ENCODE measurements around the gene KRTAP5-5.
A peak's percentile ranks its signal among the peaks of the same experiment; 100 is the strongest.

The KRTAP5-5 gene

DNA sequence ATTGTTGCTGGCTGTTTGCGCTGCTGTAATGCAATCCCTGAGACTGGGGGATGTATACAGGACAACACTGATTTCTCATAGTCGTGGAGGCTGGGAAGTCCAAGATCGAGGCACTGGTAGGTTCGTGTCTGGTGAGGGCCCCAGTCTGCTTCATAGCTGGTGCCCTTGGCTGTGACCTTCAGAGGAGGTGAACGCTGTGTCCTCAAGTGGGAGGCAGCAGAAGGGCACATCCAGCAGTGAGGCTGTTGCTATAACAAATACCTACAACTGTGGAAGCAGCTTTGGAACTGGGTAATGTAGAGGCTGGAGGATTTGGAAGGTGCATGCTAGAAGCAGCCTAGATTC is 21.3 kb downstream of the KRTAP5-5 start:
- Histone ChIP-seq H4K20me1 (no peaks in the 10 kb centered on the region; the same call in 1 of the 2 replicates), H3K9ac (no peak overlapping the region), H3K4me3 (no peak overlapping the region), H3K36me3 (no peaks in the 10 kb centered on the region), H3K4me1 (peaks cover 32% of the 10 kb centered on the region), H3K9me3 (no peaks in the 10 kb centered on the region), H3K4me2 (no peak overlapping the region), H3K27ac (no peak overlapping the region), H3K27me3 (no peaks in the 10 kb centered on the region)
- no peak for TF ChIP-seq Cebpa-rat (IDR thresholded peaks at IDR 0.05)

DNA sequence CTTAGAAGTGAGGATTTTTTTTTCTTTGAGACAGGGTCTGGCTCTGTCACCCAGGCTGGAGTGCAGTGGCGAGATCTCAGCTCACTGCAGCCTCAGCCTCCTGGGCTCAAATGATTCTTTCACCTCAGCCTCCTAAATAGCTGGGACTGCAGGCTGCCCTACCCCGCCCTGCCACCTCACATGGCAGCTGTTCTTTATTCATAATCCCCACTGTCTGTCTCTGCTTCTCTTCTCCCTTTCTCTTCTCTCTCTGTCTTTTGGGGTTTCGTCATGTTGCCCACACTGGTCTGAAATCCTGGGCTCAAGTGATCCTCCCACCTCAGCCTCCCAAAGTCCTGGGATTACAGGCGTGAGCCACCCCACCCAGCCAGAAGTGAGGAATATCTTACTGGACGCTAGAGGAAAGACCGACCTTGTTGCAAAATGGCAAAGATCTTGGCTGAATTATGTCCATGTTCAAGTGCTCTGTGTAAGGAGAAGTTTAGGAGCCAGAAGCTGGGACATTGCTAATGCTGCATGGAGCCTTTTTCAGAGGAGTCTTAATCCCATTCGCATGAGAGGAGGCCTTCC is 21.9 kb downstream of the KRTAP5-5 start:
- Histone ChIP-seq H3K27me3 (no peaks in the 10 kb centered on the region), H3K4me2 (no peak overlapping the region), H3K4me3 (no peak overlapping the region), H3K4me1 (peaks cover 38% of the 10 kb centered on the region), H4K20me1 (no peaks in the 10 kb centered on the region; the same call in 1 of the 2 replicates), H3K9ac (no peak overlapping the region), H3K9me3 (no peaks in the 10 kb centered on the region), H3K27ac (no peak overlapping the region), H3K36me3 (no peaks in the 10 kb centered on the region)
- no peak for TF ChIP-seq Cebpa-rat (IDR thresholded peaks at IDR 0.05)

DNA sequence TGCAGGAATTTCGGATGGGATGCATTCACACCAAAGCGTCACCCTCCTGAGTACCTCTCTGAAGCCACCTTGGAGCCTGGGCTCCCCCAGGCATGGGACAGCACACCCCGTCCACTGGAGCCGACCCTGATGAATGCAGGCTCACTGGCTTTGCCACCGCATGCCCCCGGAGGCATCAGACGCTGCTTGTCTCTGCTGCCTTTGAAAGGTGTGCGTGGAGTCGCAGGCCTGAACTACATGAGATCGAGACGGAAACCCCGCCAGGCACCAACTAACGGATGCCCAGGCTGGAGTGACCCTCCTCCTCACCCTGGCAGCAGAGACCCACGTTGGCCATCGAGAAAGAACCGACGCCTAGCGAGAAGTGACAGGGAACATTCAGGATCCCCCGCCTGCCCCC is 22.5 kb downstream of the KRTAP5-5 start:
- Histone ChIP-seq H3K4me3 (no peak overlapping the region), H4K20me1 (no peaks in the 10 kb centered on the region; the same call in 1 of the 2 replicates), H3K4me2 (no peak overlapping the region), H3K9ac (no peak overlapping the region), H3K27me3 (no peaks in the 10 kb centered on the region), H3K9me3 (no peaks in the 10 kb centered on the region), H3K27ac (no peak overlapping the region), H3K36me3 (no peaks in the 10 kb centered on the region), H3K4me1 (peaks cover 41% of the 10 kb centered on the region)
- no peak for TF ChIP-seq Cebpa-rat (IDR thresholded peaks at IDR 0.05)

DNA sequence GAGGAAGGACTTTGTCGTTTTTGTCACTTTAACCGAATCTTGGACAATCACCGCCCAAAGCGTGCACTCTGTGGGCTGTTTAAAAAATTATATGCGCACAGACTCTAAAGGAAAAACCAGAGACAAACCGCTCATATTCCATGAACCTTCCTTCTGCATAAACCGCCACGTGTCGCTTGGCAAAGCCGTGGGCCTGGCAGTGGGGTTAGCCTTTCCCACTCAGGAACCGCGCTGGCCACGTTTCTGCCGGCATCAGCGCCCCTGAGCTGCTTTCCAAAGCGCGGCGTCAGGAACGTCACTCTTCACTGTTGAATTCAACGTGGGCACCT is 22.8 kb downstream of the KRTAP5-5 start:
- H3K27ac ChIP-seq: no peak overlapping the region
- H3K9ac ChIP-seq: no peak overlapping the region
- no peaks in the 10 kb centered on the region for H3K36me3 ChIP-seq
- H3K4me3 ChIP-seq: no peak overlapping the region
- peaks cover 45% of the 10 kb centered on the region for H3K4me1 ChIP-seq
- no peaks in the 10 kb centered on the region for H3K27me3 ChIP-seq
- H3K4me2 ChIP-seq: no peak overlapping the region
- no peak for TF ChIP-seq Cebpa-rat (IDR thresholded peaks at IDR 0.05)
- H3K9me3 ChIP-seq: no peaks in the 10 kb centered on the region
- H4K20me1 ChIP-seq: no peaks in the 10 kb centered on the region; the same call in 1 of the 2 replicates

DNA sequence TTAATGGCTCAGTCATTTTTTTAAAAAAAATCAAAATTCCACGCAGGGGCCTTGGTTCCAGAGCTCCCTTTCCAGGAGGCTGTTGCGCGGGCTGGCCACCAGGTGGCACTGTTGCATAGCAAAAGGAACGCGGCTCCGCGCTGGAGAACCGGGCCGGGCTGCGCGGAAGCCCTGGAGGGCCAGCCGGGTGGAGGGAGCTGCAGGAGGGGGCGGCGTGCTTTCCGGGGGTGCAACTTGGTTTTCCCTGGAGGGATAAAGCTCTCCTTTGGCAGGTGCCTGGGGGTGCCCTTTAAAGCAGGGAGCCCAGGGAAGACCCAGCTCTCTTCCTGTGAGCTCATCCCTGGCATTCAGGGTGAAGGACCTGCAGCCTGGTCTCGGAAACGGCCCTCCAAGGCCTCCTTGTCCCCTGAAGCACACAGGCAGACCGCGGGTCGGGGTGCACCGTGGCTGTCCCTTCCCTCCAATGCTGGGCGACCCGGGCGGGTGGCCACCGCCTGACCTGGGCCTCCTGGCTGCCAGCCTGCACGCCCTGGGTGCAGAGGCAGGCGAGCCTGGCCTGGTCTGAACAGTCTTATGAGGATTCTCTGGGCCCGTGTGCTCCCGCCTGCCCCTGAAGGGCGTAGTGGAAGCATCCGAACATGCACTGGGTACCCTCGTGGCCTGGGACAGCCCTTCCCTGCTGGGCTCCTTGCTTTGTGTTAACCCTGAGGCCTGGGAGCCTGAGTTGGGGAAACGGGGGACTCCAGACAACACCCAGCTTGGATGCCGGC is 23.4 kb downstream of the KRTAP5-5 start:
- no peak overlapping the region for H3K9ac ChIP-seq
- no peaks in the 10 kb centered on the region for H3K36me3 ChIP-seq
- H3K4me3 ChIP-seq: no peak overlapping the region
- TF ChIP-seq Cebpa-rat (IDR thresholded peaks at IDR 0.05): no peak
- no peak overlapping the region for H3K27ac ChIP-seq
- no peaks in the 10 kb centered on the region for H3K27me3 ChIP-seq
- peak overlapping the region; percentile 71 for H3K4me2 ChIP-seq
- peaks cover 50% of the 10 kb centered on the region for H3K4me1 ChIP-seq
- H3K9me3 ChIP-seq: no peaks in the 10 kb centered on the region
- no peaks in the 10 kb centered on the region; the same call in 1 of the 2 replicates for H4K20me1 ChIP-seq

DNA sequence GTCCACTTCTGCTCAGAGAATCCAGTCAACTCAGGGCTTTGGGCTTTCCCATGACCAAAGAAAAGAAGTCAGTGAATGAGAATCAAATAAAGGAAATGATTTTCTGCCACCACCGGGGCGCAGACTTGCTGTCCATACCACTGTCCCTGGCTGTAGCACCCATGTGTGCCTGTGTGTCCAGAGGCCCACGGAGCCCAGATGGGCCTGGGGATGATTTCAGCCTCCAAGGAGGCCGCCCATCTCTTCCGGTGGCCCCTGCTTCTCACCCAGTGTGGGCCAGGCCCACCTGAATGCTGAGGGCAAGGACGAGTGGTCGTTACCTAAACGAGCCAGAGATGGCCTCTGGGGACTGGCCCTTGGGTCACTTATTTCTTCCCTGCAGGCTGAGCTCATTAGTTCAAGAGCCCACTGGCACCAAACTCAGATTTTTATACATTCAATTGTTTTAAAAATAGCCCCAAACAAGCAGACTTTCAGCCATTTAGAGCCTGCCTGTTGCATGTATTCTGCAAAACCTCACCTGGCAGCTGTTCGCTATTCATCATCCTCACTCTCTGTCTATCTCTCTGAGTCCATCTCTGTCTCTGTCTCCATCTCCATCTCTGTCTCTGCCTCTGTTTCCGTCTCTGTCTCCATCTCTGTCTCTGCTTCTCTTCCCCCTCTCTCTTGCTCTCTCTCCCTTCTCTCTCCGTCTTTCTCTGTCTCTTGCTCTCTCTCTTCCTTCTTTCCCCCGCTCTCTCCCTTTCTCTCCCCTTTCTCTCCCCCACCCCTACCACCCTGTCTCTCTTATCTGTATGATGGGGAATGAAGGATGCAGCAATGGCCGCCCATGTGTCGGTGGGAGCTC is 24.2 kb downstream of the KRTAP5-5 start:
- TF ChIP-seq Cebpa-rat (IDR thresholded peaks at IDR 0.05): no peak

DNA sequence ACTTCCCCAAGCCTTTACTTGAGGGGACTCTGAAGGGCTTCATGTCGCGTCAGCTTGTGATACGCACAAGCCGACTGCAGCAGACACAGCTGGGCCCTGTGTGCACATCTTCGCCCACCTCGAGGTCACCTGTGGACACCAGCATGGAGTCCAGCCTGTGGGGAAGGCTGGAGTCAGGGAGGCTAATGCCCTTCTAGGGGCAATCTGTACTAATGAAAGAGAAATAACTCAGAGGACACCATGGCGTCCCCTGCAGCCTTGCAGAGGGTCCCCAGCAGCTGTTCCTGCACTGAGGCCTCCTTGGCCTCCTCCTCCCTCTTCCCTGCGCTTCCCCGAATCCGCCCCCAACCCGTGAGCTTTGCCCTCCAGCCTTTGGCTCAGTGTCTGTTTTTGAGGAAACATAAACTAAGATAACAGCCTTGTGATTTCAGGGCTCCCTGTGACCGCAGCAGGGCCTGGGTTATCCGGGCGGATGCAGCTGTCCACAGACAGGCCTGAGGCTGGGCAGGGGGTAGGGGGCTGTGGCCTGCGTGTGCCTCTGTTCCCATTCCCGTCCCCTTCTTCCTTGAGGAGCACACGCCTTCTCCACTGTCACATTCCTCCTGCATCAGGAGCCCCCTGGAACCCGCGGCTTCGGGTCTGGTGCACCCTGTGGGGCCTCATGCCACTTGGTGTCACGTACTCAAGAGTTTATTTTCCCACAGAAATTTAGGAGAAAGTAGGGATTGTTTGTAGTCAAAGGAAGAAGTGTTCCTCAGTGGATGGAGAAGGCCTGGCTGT is 25.0 kb downstream of the KRTAP5-5 start:
- Histone ChIP-seq H3K27ac (peak overlapping the region; percentile 31; the same call in 1 of the 2 replicates), H3K27me3 (no peaks in the 10 kb centered on the region), H3K4me1 (peaks cover 67% of the 10 kb centered on the region), H3K36me3 (no peaks in the 10 kb centered on the region), H3K4me2 (peak overlapping the region; percentile 71), H3K9me3 (no peaks in the 10 kb centered on the region), H3K4me3 (no peak overlapping the region), H3K9ac (0 out of 2 replicates have a peak overlapping the region, but pooled peaks have one; percentile 45), H4K20me1 (no peaks in the 10 kb centered on the region)
- no peak for TF ChIP-seq Cebpa-rat (IDR thresholded peaks at IDR 0.05)

More for the DNA sequence above, 24.2 kb downstream of the KRTAP5-5 start:
- H4K20me1 ChIP-seq: no peaks in the 10 kb centered on the region
- H3K27me3 ChIP-seq: no peaks in the 10 kb centered on the region
- H3K9ac ChIP-seq: no peak overlapping the region
- no peaks in the 10 kb centered on the region for H3K9me3 ChIP-seq
- no peak overlapping the region for H3K27ac ChIP-seq
- peak overlapping the region; percentile 71 for H3K4me2 ChIP-seq
- H3K4me1 ChIP-seq: peaks cover 59% of the 10 kb centered on the region
- no peak overlapping the region for H3K4me3 ChIP-seq
- H3K36me3 ChIP-seq: no peaks in the 10 kb centered on the region

DNA sequence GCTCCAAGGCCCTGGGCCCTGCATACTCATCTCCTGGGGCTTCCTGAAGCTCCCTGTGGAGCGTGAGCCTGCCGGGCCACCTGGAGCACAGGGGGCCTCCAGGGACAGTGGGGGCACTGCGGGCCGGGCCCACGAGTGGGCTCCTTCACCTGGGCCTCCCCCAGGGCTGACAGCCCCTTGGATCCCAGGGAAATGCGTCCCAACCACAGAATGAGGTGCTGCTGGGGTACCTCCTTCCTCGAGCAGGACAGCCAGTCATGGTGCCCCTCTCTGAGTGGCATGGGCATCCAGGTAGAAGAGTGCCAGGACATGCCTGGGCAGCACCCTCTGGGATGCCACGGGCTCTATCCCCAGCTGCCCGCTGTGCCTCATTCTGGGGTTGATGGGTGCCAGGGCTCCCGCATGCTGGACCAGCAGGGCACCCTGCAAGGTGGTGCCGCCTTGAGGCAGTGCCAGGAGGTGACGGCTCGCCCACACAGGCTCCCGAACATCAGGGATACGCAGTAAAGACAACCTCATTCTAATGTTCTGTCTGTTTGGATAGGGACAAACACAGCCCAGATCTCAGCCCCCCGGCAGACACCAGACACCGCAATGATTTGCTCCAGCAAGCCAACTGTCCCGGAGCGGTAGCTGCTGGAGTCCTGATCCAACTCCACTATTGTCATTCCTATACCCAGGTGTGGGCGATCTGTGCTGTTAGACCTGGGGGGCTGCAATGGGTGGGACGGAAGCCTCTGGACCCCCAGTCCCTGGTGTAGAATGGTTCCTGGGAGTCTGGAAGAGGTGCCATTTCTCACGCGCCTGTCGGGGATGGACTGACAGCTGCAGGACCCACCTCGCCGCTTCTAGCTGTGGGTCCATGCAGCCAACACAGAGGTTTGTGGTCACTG is 25.8 kb downstream of the KRTAP5-5 start:
- no peaks in the 10 kb centered on the region for H3K9me3 ChIP-seq
- peak overlapping the region; percentile 31; the same call in 1 of the 2 replicates for H3K27ac ChIP-seq
- no peaks in the 10 kb centered on the region for H4K20me1 ChIP-seq
- TF ChIP-seq Cebpa-rat (IDR thresholded peaks at IDR 0.05): no peak
- peaks cover 75% of the 10 kb centered on the region for H3K4me1 ChIP-seq
- H3K36me3 ChIP-seq: no peaks in the 10 kb centered on the region
- H3K4me2 ChIP-seq: peak overlapping the region; percentile 71
- no peak overlapping the region for H3K9ac ChIP-seq
- peaks cover 5% of the 10 kb centered on the region; the same call in 1 of the 2 replicates for H3K27me3 ChIP-seq
- no peak overlapping the region for H3K4me3 ChIP-seq
